ENCODE data around the gene ERBB2. TPM values are rescaled to one million over a fixed set of nuclear protein-coding genes. Genes with fewer than 3 reads are reported as not detected.

The ERBB2 gene
- total and polyA plus RNA-seq, 10 of the 15 experiments (the other 5 are each of a cell fraction or from before 2014, with no cell fraction given): 0.39 to 7.0 (median 4.3) TPM

DNA sequence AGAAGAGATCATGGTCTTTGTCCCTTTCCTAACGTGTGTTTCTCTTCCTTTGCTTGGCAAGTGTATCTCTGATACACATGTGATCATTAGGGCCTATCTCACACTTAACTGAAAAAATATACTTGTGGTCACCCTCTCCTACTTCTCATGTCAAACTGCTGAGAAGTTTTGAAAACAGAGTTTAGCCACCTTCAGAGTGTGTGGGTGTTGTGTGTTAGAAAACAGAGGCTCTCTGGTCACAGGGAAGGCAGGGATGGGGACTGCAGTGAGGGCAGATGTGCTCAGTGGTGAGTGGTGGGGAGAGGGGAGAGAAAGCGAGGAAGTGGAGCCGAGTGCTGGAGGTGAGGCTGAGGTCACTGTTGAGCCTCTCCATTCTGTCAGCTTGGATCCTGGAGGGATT lies 67.3 kb downstream of the ERBB2 start (continued):
- TF ChIP-seq, protein P1, sequence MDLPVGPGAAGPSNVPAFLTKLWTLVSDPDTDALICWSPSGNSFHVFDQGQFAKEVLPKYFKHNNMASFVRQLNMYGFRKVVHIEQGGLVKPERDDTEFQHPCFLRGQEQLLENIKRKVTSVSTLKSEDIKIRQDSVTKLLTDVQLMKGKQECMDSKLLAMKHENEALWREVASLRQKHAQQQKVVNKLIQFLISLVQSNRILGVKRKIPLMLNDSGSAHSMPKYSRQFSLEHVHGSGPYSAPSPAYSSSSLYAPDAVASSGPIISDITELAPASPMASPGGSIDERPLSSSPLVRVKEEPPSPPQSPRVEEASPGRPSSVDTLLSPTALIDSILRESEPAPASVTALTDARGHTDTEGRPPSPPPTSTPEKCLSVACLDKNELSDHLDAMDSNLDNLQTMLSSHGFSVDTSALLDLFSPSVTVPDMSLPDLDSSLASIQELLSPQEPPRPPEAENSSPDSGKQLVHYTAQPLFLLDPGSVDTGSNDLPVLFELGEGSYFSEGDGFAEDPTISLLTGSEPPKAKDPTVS (IDR thresholded peaks at IDR 0.05; ENCODE audit: low read depth, low read length): no peak
- peak; percentile 47; the same call in 1 of the 2 replicates for TF ChIP-seq SPI1 (IDR thresholded peaks at IDR 0.05; ENCODE audit: borderline replicate concordance, insufficient read depth, low read depth, low read length)
- TF ChIP-seq MEF2A (IDR thresholded peaks at IDR 0.05; ENCODE audit: insufficient read depth, low read depth, low read length): 0 out of 2 replicates have a peak, but pooled peaks have one; percentile 49
- TF ChIP-seq HDGF (IDR thresholded peaks at IDR 0.05): peak; percentile 85
- TF ChIP-seq, protein P2, sequence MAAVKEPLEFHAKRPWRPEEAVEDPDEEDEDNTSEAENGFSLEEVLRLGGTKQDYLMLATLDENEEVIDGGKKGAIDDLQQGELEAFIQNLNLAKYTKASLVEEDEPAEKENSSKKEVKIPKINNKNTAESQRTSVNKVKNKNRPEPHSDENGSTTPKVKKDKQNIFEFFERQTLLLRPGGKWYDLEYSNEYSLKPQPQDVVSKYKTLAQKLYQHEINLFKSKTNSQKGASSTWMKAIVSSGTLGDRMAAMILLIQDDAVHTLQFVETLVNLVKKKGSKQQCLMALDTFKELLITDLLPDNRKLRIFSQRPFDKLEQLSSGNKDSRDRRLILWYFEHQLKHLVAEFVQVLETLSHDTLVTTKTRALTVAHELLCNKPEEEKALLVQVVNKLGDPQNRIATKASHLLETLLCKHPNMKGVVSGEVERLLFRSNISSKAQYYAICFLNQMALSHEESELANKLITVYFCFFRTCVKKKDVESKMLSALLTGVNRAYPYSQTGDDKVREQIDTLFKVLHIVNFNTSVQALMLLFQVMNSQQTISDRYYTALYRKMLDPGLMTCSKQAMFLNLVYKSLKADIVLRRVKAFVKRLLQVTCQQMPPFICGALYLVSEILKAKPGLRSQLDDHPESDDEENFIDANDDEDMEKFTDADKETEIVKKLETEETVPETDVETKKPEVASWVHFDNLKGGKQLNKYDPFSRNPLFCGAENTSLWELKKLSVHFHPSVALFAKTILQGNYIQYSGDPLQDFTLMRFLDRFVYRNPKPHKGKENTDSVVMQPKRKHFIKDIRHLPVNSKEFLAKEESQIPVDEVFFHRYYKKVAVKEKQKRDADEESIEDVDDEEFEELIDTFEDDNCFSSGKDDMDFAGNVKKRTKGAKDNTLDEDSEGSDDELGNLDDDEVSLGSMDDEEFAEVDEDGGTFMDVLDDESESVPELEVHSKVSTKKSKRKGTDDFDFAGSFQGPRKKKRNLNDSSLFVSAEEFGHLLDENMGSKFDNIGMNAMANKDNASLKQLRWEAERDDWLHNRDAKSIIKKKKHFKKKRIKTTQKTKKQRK (IDR thresholded peaks at IDR 0.05; ENCODE audit: low read depth, low read length): no peak
- TF ChIP-seq SUZ12 (IDR thresholded peaks at IDR 0.05; ENCODE audit: unreplicated experiment): no peak
- 0 out of 2 replicates have a peak, but pooled peaks have one; percentile 10 for TF ChIP-seq PAX5 (IDR thresholded peaks at IDR 0.05; ENCODE audit: borderline replicate concordance, low read depth, low read length)
- no peak for TF ChIP-seq RFX5 (IDR thresholded peaks at IDR 0.05; ENCODE audit: low read depth, low read length)
- TF ChIP-seq, protein P3, sequence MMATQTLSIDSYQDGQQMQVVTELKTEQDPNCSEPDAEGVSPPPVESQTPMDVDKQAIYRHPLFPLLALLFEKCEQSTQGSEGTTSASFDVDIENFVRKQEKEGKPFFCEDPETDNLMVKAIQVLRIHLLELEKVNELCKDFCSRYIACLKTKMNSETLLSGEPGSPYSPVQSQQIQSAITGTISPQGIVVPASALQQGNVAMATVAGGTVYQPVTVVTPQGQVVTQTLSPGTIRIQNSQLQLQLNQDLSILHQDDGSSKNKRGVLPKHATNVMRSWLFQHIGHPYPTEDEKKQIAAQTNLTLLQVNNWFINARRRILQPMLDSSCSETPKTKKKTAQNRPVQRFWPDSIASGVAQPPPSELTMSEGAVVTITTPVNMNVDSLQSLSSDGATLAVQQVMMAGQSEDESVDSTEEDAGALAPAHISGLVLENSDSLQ (IDR thresholded peaks at IDR 0.05): no peak
- TF ChIP-seq YY1 (IDR thresholded peaks at IDR 0.05; ENCODE audit: low read depth, low read length): no peak
- no peak for TF ChIP-seq ZZZ3 (IDR thresholded peaks at IDR 0.05; ENCODE audit: control insufficient read depth, insufficient read length, low read depth)
- TF ChIP-seq SRF (IDR thresholded peaks at IDR 0.05; ENCODE audit: low read depth in 2 of 2, low read length in 2 of 2): no peak
- peak; percentile 66; the same call in 1 of the 2 replicates for TF ChIP-seq BMI1 (IDR thresholded peaks at IDR 0.05; ENCODE audit: borderline replicate concordance)
- TF ChIP-seq, protein P4, sequence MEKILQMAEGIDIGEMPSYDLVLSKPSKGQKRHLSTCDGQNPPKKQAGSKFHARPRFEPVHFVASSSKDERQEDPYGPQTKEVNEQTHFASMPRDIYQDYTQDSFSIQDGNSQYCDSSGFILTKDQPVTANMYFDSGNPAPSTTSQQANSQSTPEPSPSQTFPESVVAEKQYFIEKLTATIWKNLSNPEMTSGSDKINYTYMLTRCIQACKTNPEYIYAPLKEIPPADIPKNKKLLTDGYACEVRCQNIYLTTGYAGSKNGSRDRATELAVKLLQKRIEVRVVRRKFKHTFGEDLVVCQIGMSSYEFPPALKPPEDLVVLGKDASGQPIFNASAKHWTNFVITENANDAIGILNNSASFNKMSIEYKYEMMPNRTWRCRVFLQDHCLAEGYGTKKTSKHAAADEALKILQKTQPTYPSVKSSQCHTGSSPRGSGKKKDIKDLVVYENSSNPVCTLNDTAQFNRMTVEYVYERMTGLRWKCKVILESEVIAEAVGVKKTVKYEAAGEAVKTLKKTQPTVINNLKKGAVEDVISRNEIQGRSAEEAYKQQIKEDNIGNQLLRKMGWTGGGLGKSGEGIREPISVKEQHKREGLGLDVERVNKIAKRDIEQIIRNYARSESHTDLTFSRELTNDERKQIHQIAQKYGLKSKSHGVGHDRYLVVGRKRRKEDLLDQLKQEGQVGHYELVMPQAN (conservative IDR thresholded peaks at IDR 0.05): no peak
- TF ChIP-seq POLR2AphosphoS5 (IDR thresholded peaks at IDR 0.05; ENCODE audit: low read length): no peak
- no peak for TF ChIP-seq MXI1 (IDR thresholded peaks at IDR 0.05; ENCODE audit: low read depth, low read length)
- TF ChIP-seq RUNX3 (IDR thresholded peaks at IDR 0.05; ENCODE audit: low read length): peak; percentile 87
- no peak for TF ChIP-seq ZBED1 (IDR thresholded peaks at IDR 0.05; ENCODE audit: borderline replicate concordance)
- TF ChIP-seq EGR1 (IDR thresholded peaks at IDR 0.05; ENCODE audit: borderline replicate concordance in 1 of 2, low read depth in 2 of 2, low read length in 2 of 2): peak in 1 of 2 experiments; percentile 46; a peak in 1 of 3 replicates
- TF ChIP-seq TCF3 (IDR thresholded peaks at IDR 0.05; ENCODE audit: borderline replicate concordance, insufficient read depth, low read depth, low read length): no peak
- TF ChIP-seq FOXM1 (IDR thresholded peaks at IDR 0.05; ENCODE audit: low read depth, low read length): peak; percentile 53; the same call in 1 of the 2 replicates
- TF ChIP-seq POLR2A (IDR thresholded peaks at IDR 0.05; ENCODE audit: low read depth, low read length): peak; percentile 56
- TF ChIP-seq GABPA (IDR thresholded peaks at IDR 0.05; ENCODE audit: low read depth): no peak
- no peak for TF ChIP-seq ESRRA (IDR thresholded peaks at IDR 0.05; ENCODE audit: low read length)
- TF ChIP-seq CBFB (IDR thresholded peaks at IDR 0.05; ENCODE audit: low read depth): 0 out of 2 replicates have a peak, but pooled peaks have one; percentile 49
